Upper lobe of right lung (tissue), 1 donor: ENCODE results near the gene ZMAT5. TPM values are rescaled to one million over a fixed set of nuclear protein-coding genes. Genes with fewer than 3 reads are reported as not detected.

Source experiments
- ATAC-seq: fragments of 200-7000 bp; cut with Tn5 transposase; one replicate; pipeline ENCODE4 v1.9.1; 2020; ENCODE audit warnings: mild to moderate bottlenecking, moderate library complexity
- DNase-seq: peaks from one replicate; pipeline ENCODE4 v3.0.0-alpha.2; 2020
- H3K27ac ChIP-seq: fragments of 200-600 bp; one replicate; pipeline ENCODE4 v1.8.0; 2022
- H3K27me3 ChIP-seq: fragments of 200-600 bp; one replicate; pipeline ENCODE4 v1.8.0; 2022; ENCODE audit warnings: mild to moderate bottlenecking
- H3K36me3 ChIP-seq: fragments of 200-600 bp; one replicate; pipeline ENCODE4 v1.8.0; 2022
- H3K4me1 ChIP-seq: fragments of 200-600 bp; one replicate; pipeline ENCODE4 v1.8.0; 2022
- H3K4me3 ChIP-seq: fragments of 200-600 bp; one replicate; pipeline ENCODE4 v1.8.0; 2022; ENCODE audit warnings: mild to moderate bottlenecking
- H3K9me3 ChIP-seq: fragments of 200-600 bp; one replicate; pipeline ENCODE4 v1.8.0; 2022
- CTCF ChIP-seq: fragments of 200-600 bp; IDR thresholded peaks from one replicate; pipeline ENCODE4 v1.8.0; 2022; ENCODE audit warnings: antibody characterized with exemption
- intact Hi-C: fragments of 100-400 bp; cut with DNase I; formaldehyde crosslinking; loops from one replicate; pipeline ENCODE4 v1.11.0; 2022
- total RNA-seq: library from RNA; stranded (reverse); fragmentation: NEBNext Ultra II Directional; extraction: Animal tissue kit (Norgen Biotek cat#: 25700); gene quantifications from one replicate; pipeline ENCODE4 v1.2.1, GENCODE V29; 2021
- donor health status: DM: no; HTN: yes; CAD: no; lungs with severe emphysema.

ZMAT5 gene
- total RNA-seq, 1 donor from 2014 or later: 16.8 TPM

- DNase-seq (peak; percentile 97), ATAC-seq (peak; percentile 83)
- intact Hi-C loops: no loop called here
- H3K4me3 ChIP-seq: peak within 1 kb of the TSS; percentile 100
- no peak for TF ChIP-seq CTCF
- peaks cover 22% of the 10 kb centered on the region for H3K36me3 ChIP-seq
- H3K27ac ChIP-seq: peak within 1 kb of the TSS; percentile 91
- H3K9me3 ChIP-seq: no peaks in the 10 kb centered on the region
- H3K4me1 ChIP-seq: peaks cover 24% of the 10 kb centered on the region
- no peaks in the 10 kb centered on the region for H3K27me3 ChIP-seq
Measured at GRCh38 chr22:29767171-29768051, 604 bp upstream of the ZMAT5 start, which contains the start of gene UQCR10. TSS of gene UQCR10 (plus strand) at chr22:29767369. CDS start at chr22:29767399, 30 bp downstream.

- DNase-seq (no peak), ATAC-seq (peak; percentile 2)
- Histone ChIP-seq H3K9me3 (no peaks in the 10 kb centered on the region), H3K4me3 (peak overlapping the region; percentile 100), H3K27ac (peak overlapping the region; percentile 91), H3K4me1 (peaks cover 24% of the 10 kb centered on the region), H3K36me3 (peaks cover 22% of the 10 kb centered on the region), H3K27me3 (no peaks in the 10 kb centered on the region)
- TF ChIP-seq CTCF: no peak
- intact Hi-C loops: no loop called here
Measured at GRCh38 chr22:29765905-29766631, 739 bp downstream of the ZMAT5 start.

GRCh38 chr22:29762263-29762662 is 4.5 kb downstream of the ZMAT5 start:
- H3K9me3 ChIP-seq: no peaks in the 10 kb centered on the region
- ATAC-seq (no peak), DNase-seq (no peak)
- no peaks in the 10 kb centered on the region for H3K27me3 ChIP-seq
- H3K27ac ChIP-seq: no peak overlapping the region
- intact Hi-C loops: no loop called here
- H3K36me3 ChIP-seq: no peaks in the 10 kb centered on the region
- no peak overlapping the region for H3K4me3 ChIP-seq
- TF ChIP-seq CTCF: no peak
- peaks cover 7% of the 10 kb centered on the region for H3K4me1 ChIP-seq

- Histone ChIP-seq H3K4me3 (no peak overlapping the region), H3K4me1 (no peaks in the 10 kb centered on the region), H3K27ac (no peak overlapping the region), H3K36me3 (no peaks in the 10 kb centered on the region), H3K27me3 (no peaks in the 10 kb centered on the region), H3K9me3 (no peaks in the 10 kb centered on the region)
- DNase-seq (no peak), ATAC-seq (no peak)
- intact Hi-C loops: no loop called here
- TF ChIP-seq CTCF: no peak
Measured at GRCh38 chr22:29758959-29759358, 7.8 kb downstream of the ZMAT5 start.

- ATAC-seq: no peak
- no peaks in the 10 kb centered on the region for H3K36me3 ChIP-seq
Measured at GRCh38 chr22:29758068-29758622, 8.7 kb downstream of the ZMAT5 start.

More at GRCh38 chr22:29758068-29758622, 8.7 kb downstream of the ZMAT5 start:
- DNase-seq: no peak
- intact Hi-C loops: no loop called here
- Histone ChIP-seq H3K27me3 (no peaks in the 10 kb centered on the region), H3K27ac (no peak overlapping the region), H3K4me3 (no peak overlapping the region), H3K9me3 (no peaks in the 10 kb centered on the region), H3K4me1 (no peaks in the 10 kb centered on the region)
- no peak for TF ChIP-seq CTCF
